K562 (cell line): ENCODE data around the gene TMEM242. TPM values are rescaled to one million over a fixed set of nuclear protein-coding genes. Genes with fewer than 3 reads are reported as not detected.

Experiments used
- ATAC-seq: fragments of 200-7000 bp; cut with Tn5 transposase; 3 replicates; pipeline ENCODE4 v1.9.1; 2020; ENCODE audit warnings: moderate library complexity
- BruUV-seq: library from RNA; stranded (reverse); fragments of 400-500 nt; replicated peaks from 2 replicates; lab custom pipeline; 2021; lab: Mats Ljungman, UMichigan
- CTCF ChIA-PET: fragments of 300-600 bp; formaldehyde crosslinking; extraction: SDS; loops from one replicate; lab custom pipeline; 2021; ENCODE audit warnings: low intra/inter-chr PET ratio; lab: Yijun Ruan, JAX
- POLR2A ChIA-PET: fragments of 300-600, 350-650 bp; sonication (Branson Sonifier 250); formaldehyde crosslinking; extraction: SDS; loops from one replicate; lab custom pipeline; 2021; ENCODE audit warnings: antibody characterized with exemption, inconsistent platforms; lab: Yijun Ruan, JAX
- DNase-seq, 4 experiments: peaks; one replicate each; pipeline versions ENCODE4 v3.0.0 to v3.0.0-alpha.2; 2011 to 2018; ENCODE audit warnings: low spot score in 3 of 4, mixed read lengths in 3 of 4; ENCODE audit errors: extremely low read depth in 1 of 4
- FAIRE-seq: peaks from 2 replicates; lab custom pipeline; 2011; peaks lifted over from hg19 to GRCh38; lab: Jason Lieb, UNC
- H2AFZ ChIP-seq: 2 replicates; pipeline ENCODE4 v1.6.0; 2011; ENCODE audit warnings: low read depth, low read length, control low read depth, inconsistent platforms
- H3K27ac ChIP-seq: fragments of 200-600 bp; 3 replicates; pipeline ENCODE4 v1.8.0; 2011; ENCODE audit warnings: low read depth, mild to moderate bottlenecking, control low read depth, inconsistent platforms, low read length, moderate library complexity, mixed read lengths; ENCODE audit errors: extremely low read depth
- H3K27me3 ChIP-seq, 2 experiments: fragments of 300-600 bp in 1 of 2; 2 replicates in 1 of 2; 3 replicates in 1 of 2; pipeline versions ENCODE4 v1.6.0 to v1.8.0; 2011; ENCODE audit warnings: inconsistent platforms in 2 of 2, low read length in 2 of 2, mild to moderate bottlenecking in 1 of 2, mixed read lengths in 1 of 2, moderate library complexity in 1 of 2; ENCODE audit not compliant: control insufficient read depth in 2 of 2, insufficient read depth in 2 of 2
- H3K36me3 ChIP-seq: fragments of 300-600 bp; 3 replicates; pipeline ENCODE4 v1.8.0; 2011; ENCODE audit warnings: mild to moderate bottlenecking, low read length, inconsistent platforms; ENCODE audit not compliant: control insufficient read depth, insufficient read depth
- H3K4me1 ChIP-seq, 2 experiments: fragments of 200-600 bp in 1 of 2; replicated peaks in 1 of 2; 2 replicates in 1 of 2; 3 replicates in 1 of 2; pipeline versions ENCODE4 v1.5.1 to v1.8.0; 2011; ENCODE audit warnings: inconsistent platforms in 2 of 2, low read length in 2 of 2, mild to moderate bottlenecking in 1 of 2, mixed read lengths in 1 of 2, moderate library complexity in 1 of 2; ENCODE audit not compliant: control insufficient read depth in 2 of 2, insufficient read depth in 2 of 2
- H3K4me2 ChIP-seq: 2 replicates; pipeline ENCODE4 v1.6.1; 2011; ENCODE audit warnings: low read length, control low read depth, inconsistent platforms, mixed read lengths; ENCODE audit not compliant: insufficient read depth
- H3K4me3 ChIP-seq: fragments of 200-600 bp; sonication (generic), shearing (Covaris generic); 2 replicates; pipeline ENCODE4 v1.5.1; 2016; ENCODE audit warnings: control low read depth, inconsistent platforms
- H3K79me2 ChIP-seq: fragments of 200-600 bp; 3 replicates; pipeline ENCODE4 v1.8.0; 2011; ENCODE audit warnings: low read length, inconsistent platforms; ENCODE audit not compliant: control insufficient read depth, insufficient read depth
- H3K9ac ChIP-seq, 2 experiments: 2 replicates each; pipeline versions ENCODE4 v1.6.0 to v1.6.1; 2011; ENCODE audit warnings: low read depth in 2 of 2, low read length in 2 of 2, control low read depth in 1 of 2, inconsistent platforms in 1 of 2, mild to moderate bottlenecking in 1 of 2, mixed read lengths in 1 of 2; ENCODE audit not compliant: insufficient read depth in 1 of 2
- H3K9me1 ChIP-seq: one replicate; pipeline ENCODE4 v1.6.0; 2011; ENCODE audit warnings: inconsistent platforms, mild to moderate bottlenecking, low read length, moderate library complexity; ENCODE audit not compliant: control insufficient read depth, insufficient read depth
- H3K9me3 ChIP-seq: replicated peaks from 2 replicates; pipeline ENCODE4 v1.5.1; 2011; ENCODE audit warnings: low read depth, low read length, inconsistent platforms; ENCODE audit not compliant: control insufficient read depth, insufficient read depth
- H4K20me1 ChIP-seq: replicated peaks from 2 replicates; pipeline ENCODE4 v1.6.1; 2011; ENCODE audit warnings: low read length, inconsistent platforms, mixed read lengths; ENCODE audit not compliant: control insufficient read depth, insufficient read depth
- ATF6 ChIP-seq: sonication (generic); formaldehyde crosslinking; IDR thresholded peaks from 2 replicates; pipeline ENCODE4 v1.4.0; 2020; ENCODE audit warnings: mild to moderate bottlenecking, missing genetic modification reagents
- BRF1 ChIP-seq: IDR thresholded peaks from 3 replicates; pipeline ENCODE4 v1.6.1; 2011; ENCODE audit warnings: borderline replicate concordance, mild to moderate bottlenecking; ENCODE audit not compliant: insufficient read length; ENCODE audit errors: extremely low read depth
- CBFB ChIP-seq: sonication (generic); formaldehyde crosslinking; IDR thresholded peaks from 2 replicates; pipeline ENCODE4 v1.4.0; 2020; ENCODE audit warnings: mild to moderate bottlenecking, missing genetic modification reagents
- EP400 ChIP-seq: fragments of 450-650 bp; IDR thresholded peaks from 2 replicates; pipeline ENCODE4 v1.6.1; 2017; ENCODE audit warnings: antibody characterized with exemption, mild to moderate bottlenecking, moderate library complexity
- MBD2 ChIP-seq: sonication (generic); IDR thresholded peaks from 2 replicates; pipeline ENCODE4 v1.6.1; 2016; ENCODE audit warnings: low read depth, borderline replicate concordance
- NR3C1 ChIP-seq: sonication (generic); formaldehyde crosslinking; IDR thresholded peaks from 2 replicates; pipeline ENCODE4 v1.8.1; 2022; ENCODE audit warnings: missing genetic modification reagents
- PBX2 ChIP-seq, 2 experiments: IDR thresholded peaks in 1 of 2; conservative IDR thresholded peaks in 1 of 2; 2 replicates each; pipeline ENCODE4 v1.6.1; 2016; ENCODE audit warnings: low read depth in 2 of 2, mild to moderate bottlenecking in 1 of 2, missing compliant biosample characterization in 1 of 2, missing genetic modification characterization in 1 of 2, moderate library complexity in 1 of 2
- PHB2 ChIP-seq: fragments of 450-650 bp; IDR thresholded peaks from 2 replicates; pipeline ENCODE4 v1.6.1; 2017; ENCODE audit warnings: low read depth
- RBFOX2 ChIP-seq: fragments of 200-400 bp; formaldehyde crosslinking; IDR thresholded peaks from 2 replicates; pipeline ENCODE4 v1.6.1; 2017; ENCODE audit warnings: low read depth, mild to moderate bottlenecking, low read length, moderate library complexity
- TAF15 ChIP-seq: fragments of 200-400 bp; formaldehyde crosslinking; IDR thresholded peaks from 2 replicates; pipeline ENCODE4 v1.6.1; 2017; ENCODE audit warnings: mild to moderate bottlenecking, low read depth, low read length, moderate library complexity
- ZBTB33 ChIP-seq: sonication (generic); formaldehyde crosslinking; IDR thresholded peaks from 2 replicates; pipeline ENCODE4 v1.8.1; 2023; ENCODE audit warnings: mild to moderate bottlenecking, missing genetic modification reagents
- ZC3H11A ChIP-seq: IDR thresholded peaks from 2 replicates; pipeline ENCODE4 v1.6.1; 2012; ENCODE audit warnings: low read depth, low read length, improper control_type of control experiment
- WGBS: fragments of 100-300 bp; shearing (Covaris generic); methylation state at CpG from one replicate; pipeline ENCODE4 v1.1.6; 2016; ENCODE audit warnings: low coverage, mixed read lengths; ENCODE audit not compliant: insufficient coverage; ENCODE audit errors: missing lambda C conversion rate; 5-methylcytosine and 5-hydroxymethylcytosine counted together
- in situ Hi-C: fragments of 300-500 bp; cut with MboI; formaldehyde crosslinking; loops from 4 replicates; pipeline ENCODE4 v1.15.0; 2018; ENCODE audit warnings: inconsistent platforms, mixed read lengths
- intact Hi-C: fragments of 100-400 bp; cut with micrococcal nuclease; formaldehyde crosslinking; loops from 2 replicates; pipeline ENCODE4 v1.14.2; 2022
- polyA plus RNA-seq, 8 experiments: library from polyadenylated mRNA; depleted of rRNA in 4 of 8; stranded (reverse) in 5 of 8; unstranded in 3 of 8; fragments of >200 nt; fragmentation: Nextera tagmentation in 2 of 8; fragmentation: Illumina TruSeq in 1 of 8; extraction: Ambion mirVana in 2 of 8; extraction: Trizol in 1 of 8; gene quantifications; 2 replicates each; pipeline versions ENCODE4 v1.2.1 to v1.2.3, GENCODE V29; 2011 to 2014; ENCODE audit warnings: inconsistent platforms in 1 of 8, missing spikeins in 1 of 8
- total RNA-seq, 7 experiments: library from RNA; depleted of rRNA in 6 of 7; stranded (reverse); fragments of >200 nt in 6 of 7; fragmentation: Illumina TruSeq in 2 of 7; extraction: Trizol in 2 of 7; gene quantifications; 2 replicates each; pipeline versions ENCODE4 v1.2.1 to v1.2.3, GENCODE V29; 2011 to 2021; ENCODE audit warnings: low replicate concordance in 1 of 7

Gene TMEM242
- total and polyA plus RNA-seq, 9 of the 15 experiments (the other 6 are each of a cell fraction or from before 2014, with no cell fraction given): 9.5 to 35.3 (median 16.5) TPM

- Histone ChIP-seq H2AFZ (peak overlapping the region; percentile 100), H4K20me1 (no peaks in the 10 kb centered on the region), H3K4me2 (peak overlapping the region; percentile 87; the same call in 1 of the 2 replicates), H3K27me3 (no peaks in the 10 kb centered on the region), H3K9ac (no peak overlapping the region; a peak in 1 of 4 replicates), H3K79me2 (no peaks in the 10 kb centered on the region), H3K9me1 (no peaks in the 10 kb centered on the region), H3K27ac (no peak overlapping the region), H3K36me3 (no peaks in the 10 kb centered on the region), H3K9me3 (no peaks in the 10 kb centered on the region), H3K4me3 (no peak overlapping the region), H3K4me1 (peaks cover 24 to 46% of the 10 kb centered on the region in 2 experiments)
- no peak for TF ChIP-seq MBD2
- no peak for TF ChIP-seq PBX2 (CRISPR knock-in tag; IDR thresholded peaks at IDR 0.05; ENCODE audit: low read depth)
- TF ChIP-seq PBX2 (tag; conservative IDR thresholded peaks at IDR 0.05; ENCODE audit: low read depth): 0 out of 2 replicates have a peak, but pooled peaks have one; percentile 7
- TF ChIP-seq NR3C1 (CRISPR knock-in tag): no peak
- no peak for TF ChIP-seq TAF15
- TF ChIP-seq PHB2: no peak
- TF ChIP-seq EP400: no peak
- TF ChIP-seq ZC3H11A: no peak
- TF ChIP-seq BRF1: no peak
- TF ChIP-seq RBFOX2: no peak
- TF ChIP-seq CBFB (CRISPR knock-in tag): no peak
- TF ChIP-seq ZBTB33 (CRISPR knock-in tag): peak; percentile 31; the same call in 1 of the 2 replicates
- no peak for TF ChIP-seq ATF6
- POLR2A ChIA-PET: interaction anchor here (0.9 kb wide), 3 partner anchors 13 to 28 kb away, joined by 3 to 6 read pairs (median 3); no protein-coding TSS in a partner anchor
- ATAC-seq (no peak), DNase-seq (no peak), FAIRE-seq (no peak)
- no TSS peak for BruUV-seq
- intact Hi-C loops (loop anchor here (2.0 kb wide), 1 partner anchor 35 kb away; no protein-coding TSS in a partner anchor), in situ Hi-C loops (no loop called here)
- 77% methylated on average over 12 of the region's 12 CpGs for WGBS
- CTCF ChIA-PET: no interaction called here
Measured at GRCh38 chr6:157239671-157240058, 83.7 kb downstream of the TMEM242 start.
